ENCODE data around the gene LRRC47.

The LRRC47 gene

DNA sequence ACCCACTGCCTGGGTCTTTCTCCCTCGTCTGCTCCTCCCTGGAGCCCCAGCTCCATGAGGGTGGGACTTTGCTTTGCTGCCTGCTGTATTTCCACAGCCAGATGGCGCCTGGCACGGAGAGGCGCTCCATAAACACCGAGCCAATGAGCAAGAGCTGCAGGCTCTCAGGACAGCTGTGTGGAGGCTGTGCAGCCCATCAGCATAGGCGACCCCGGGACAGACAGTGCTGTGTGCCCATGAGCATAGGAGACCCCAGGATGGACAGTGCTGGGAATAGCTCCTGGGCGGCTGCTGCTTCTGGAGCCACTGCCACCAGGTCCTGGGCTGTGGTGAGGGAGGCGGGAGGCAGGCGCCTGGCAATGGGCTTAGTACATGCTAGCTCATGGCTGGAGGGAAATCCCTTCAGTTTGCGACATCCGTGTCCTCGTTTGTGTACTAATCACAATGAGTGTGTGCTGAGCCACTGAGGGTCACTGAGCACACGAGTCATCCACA, 31.6 kb upstream of the LRRC47 start:
- Histone ChIP-seq H3K4me1 (ENCODE audit: control insufficient read depth in 5 of 5, insufficient read depth in 5 of 5, low read length in 5 of 5) (peaks cover 0 to 2% (median 0%) of the 10 kb centered on the region in 5 donors), H3K27me3 (ENCODE audit: control insufficient read depth in 5 of 5, insufficient read depth in 4 of 5, low read length in 5 of 5) (no peaks in the 10 kb centered on the region), H3K27ac (ENCODE audit: low read depth, low read length) (no peak overlapping the region), H3K9me3 (ENCODE audit: control insufficient read depth in 5 of 5, low read length in 5 of 5) (no peaks in the 10 kb centered on the region), H3K4me3 (ENCODE audit: low read depth in 1 of 5, low read length in 5 of 5) (no peak overlapping the region), H3K9ac (ENCODE audit: low read length in 5 of 5) (no peak overlapping the region), H3K36me3 (ENCODE audit: control insufficient read depth in 5 of 5, insufficient read depth in 5 of 5, low read length in 5 of 5) (peaks cover 13 to 92% (median 86%) of the 10 kb centered on the region in 5 donors)

DNA sequence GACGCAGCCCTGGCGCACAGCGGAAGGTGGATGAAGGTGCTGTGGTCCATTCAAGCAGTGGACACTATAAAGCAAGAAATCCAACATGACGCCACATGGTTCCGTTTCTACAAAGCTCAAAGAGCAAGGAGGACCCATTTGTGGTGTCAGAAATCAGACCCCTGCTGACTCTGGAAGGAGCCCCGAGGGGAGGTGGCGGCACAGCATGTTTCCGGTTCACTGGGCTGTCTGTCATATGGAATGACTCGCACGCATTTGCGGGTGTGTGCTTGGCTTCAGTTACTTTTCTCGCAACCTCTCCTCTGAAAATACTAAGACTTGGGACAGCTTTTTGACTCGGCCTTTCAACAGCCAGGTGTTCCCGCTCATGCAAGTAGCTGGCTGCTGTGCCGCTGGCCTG, 29.1 kb upstream of the LRRC47 start:
- Histone ChIP-seq H3K4me1 (ENCODE audit: control insufficient read depth in 5 of 5, insufficient read depth in 5 of 5, low read length in 5 of 5) (peaks cover 0 to 2% (median 0%) of the 10 kb centered on the region in 5 donors), H3K9me3 (ENCODE audit: control insufficient read depth in 5 of 5, low read length in 5 of 5) (no peaks in the 10 kb centered on the region), H3K27ac (ENCODE audit: low read depth, low read length) (no peak overlapping the region), H3K9ac (ENCODE audit: low read length in 5 of 5) (no peak overlapping the region), H3K27me3 (ENCODE audit: control insufficient read depth in 5 of 5, insufficient read depth in 4 of 5, low read length in 5 of 5) (no peaks in the 10 kb centered on the region), H3K36me3 (ENCODE audit: control insufficient read depth in 5 of 5, insufficient read depth in 5 of 5, low read length in 5 of 5) (peaks cover 3 to 94% (median 90%) of the 10 kb centered on the region in 5 donors), H3K4me3 (ENCODE audit: low read depth in 1 of 5, low read length in 5 of 5) (no peak overlapping the region)

DNA sequence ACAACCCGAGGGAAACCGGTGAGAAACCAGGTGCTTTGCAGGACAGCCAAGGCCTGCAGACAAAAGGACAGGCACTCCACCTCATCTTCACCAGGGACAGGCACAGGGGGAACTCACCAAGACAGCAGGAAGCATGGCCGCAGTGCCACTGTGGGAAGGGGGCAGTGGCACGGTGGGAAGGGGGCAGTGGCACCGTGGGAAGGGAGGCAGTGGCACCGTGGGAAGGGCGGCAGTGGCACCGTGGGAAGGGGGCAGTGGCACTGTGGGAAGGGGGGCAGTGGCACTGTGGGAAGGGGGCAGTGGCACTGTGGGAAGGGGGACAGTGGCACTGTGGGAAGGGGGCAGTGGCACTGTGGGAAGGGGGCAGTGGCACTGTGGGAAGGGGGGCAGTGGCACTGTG, 28.4 kb upstream of the LRRC47 start:
- Histone ChIP-seq H3K36me3 (ENCODE audit: control insufficient read depth in 5 of 5, insufficient read depth in 5 of 5, low read length in 5 of 5) (peaks cover 6 to 94% (median 90%) of the 10 kb centered on the region in 5 donors), H3K27me3 (ENCODE audit: control insufficient read depth in 5 of 5, insufficient read depth in 4 of 5, low read length in 5 of 5) (no peaks in the 10 kb centered on the region), H3K4me1 (ENCODE audit: control insufficient read depth in 5 of 5, insufficient read depth in 5 of 5, low read length in 5 of 5) (peaks cover 0 to 2% (median 0%) of the 10 kb centered on the region in 5 donors)

DNA sequence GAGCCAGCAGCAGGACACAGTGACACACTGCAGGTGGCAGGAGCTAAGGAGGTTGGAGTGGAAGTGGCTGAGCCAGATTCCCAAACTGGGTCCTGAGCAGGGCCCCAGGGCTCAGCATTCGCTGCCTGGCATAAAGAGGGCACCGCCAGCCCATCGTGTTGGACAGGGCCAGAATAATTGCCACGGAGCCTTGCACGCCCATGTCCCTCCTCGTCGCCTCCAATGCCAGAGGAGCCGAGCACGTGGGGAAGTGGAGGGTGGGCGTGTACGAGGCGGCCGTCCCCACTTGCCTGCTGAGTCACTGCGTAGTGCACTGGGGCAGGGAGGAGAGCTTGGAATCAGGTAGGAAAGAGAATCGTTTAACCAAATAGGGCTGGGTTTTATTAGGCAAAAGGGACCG, 26.1 kb upstream of the LRRC47 start:
- peaks cover 3 to 87% (median 78%) of the 10 kb centered on the region in 5 donors for H3K36me3 ChIP-seq (ENCODE audit: control insufficient read depth in 5 of 5, insufficient read depth in 5 of 5, low read length in 5 of 5)
- no peak overlapping the region for H3K27ac ChIP-seq (ENCODE audit: low read depth, low read length)
- H3K9me3 ChIP-seq (ENCODE audit: control insufficient read depth in 5 of 5, low read length in 5 of 5), result no peaks in the 10 kb centered on the region
- no peak overlapping the region for H3K9ac ChIP-seq (ENCODE audit: low read length in 5 of 5)
- H3K27me3 ChIP-seq (ENCODE audit: control insufficient read depth in 5 of 5, insufficient read depth in 4 of 5, low read length in 5 of 5), result no peaks in the 10 kb centered on the region
- no peak overlapping the region for H3K4me3 ChIP-seq (ENCODE audit: low read depth in 1 of 5, low read length in 5 of 5)
- no peaks in the 10 kb centered on the region for H3K4me1 ChIP-seq (ENCODE audit: control insufficient read depth in 5 of 5, insufficient read depth in 5 of 5, low read length in 5 of 5)

More for the DNA sequence above, 28.4 kb upstream of the LRRC47 start:
- no peak overlapping the region for H3K9ac ChIP-seq (ENCODE audit: low read length in 5 of 5)
- no peak overlapping the region for H3K4me3 ChIP-seq (ENCODE audit: low read depth in 1 of 5, low read length in 5 of 5)
- no peaks in the 10 kb centered on the region for H3K9me3 ChIP-seq (ENCODE audit: control insufficient read depth in 5 of 5, low read length in 5 of 5)
- no peak overlapping the region for H3K27ac ChIP-seq (ENCODE audit: low read depth, low read length)

DNA sequence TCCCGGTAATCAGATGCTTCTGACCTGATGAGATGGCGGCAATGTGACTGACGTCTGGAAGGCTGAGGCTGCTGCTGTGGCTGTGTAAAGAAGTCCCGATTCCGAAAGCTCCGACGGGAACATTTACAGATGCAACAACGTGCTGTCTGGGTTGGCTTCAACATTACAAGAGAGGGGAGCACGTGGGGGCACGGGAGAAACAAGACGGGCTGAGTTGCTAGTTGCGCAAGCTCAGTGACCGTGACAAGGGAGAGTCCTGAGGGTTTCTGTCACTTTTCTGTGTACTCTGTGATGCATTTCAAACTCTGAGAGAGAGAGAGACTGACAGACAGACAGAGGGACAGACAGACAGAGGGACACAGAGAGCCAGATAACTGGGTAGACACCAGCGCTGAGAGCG, 25.6 kb upstream of the LRRC47 start:
- no peak overlapping the region for H3K4me3 ChIP-seq (ENCODE audit: low read depth in 1 of 5, low read length in 5 of 5)
- no peak overlapping the region for H3K9ac ChIP-seq (ENCODE audit: low read length in 5 of 5)
- peaks cover 3 to 84% (median 74%) of the 10 kb centered on the region in 5 donors for H3K36me3 ChIP-seq (ENCODE audit: control insufficient read depth in 5 of 5, insufficient read depth in 5 of 5, low read length in 5 of 5)
- no peaks in the 10 kb centered on the region for H3K9me3 ChIP-seq (ENCODE audit: control insufficient read depth in 5 of 5, low read length in 5 of 5)
- no peaks in the 10 kb centered on the region for H3K4me1 ChIP-seq (ENCODE audit: control insufficient read depth in 5 of 5, insufficient read depth in 5 of 5, low read length in 5 of 5)
- no peak overlapping the region for H3K27ac ChIP-seq (ENCODE audit: low read depth, low read length)
- no peaks in the 10 kb centered on the region for H3K27me3 ChIP-seq (ENCODE audit: control insufficient read depth in 5 of 5, insufficient read depth in 4 of 5, low read length in 5 of 5)

DNA sequence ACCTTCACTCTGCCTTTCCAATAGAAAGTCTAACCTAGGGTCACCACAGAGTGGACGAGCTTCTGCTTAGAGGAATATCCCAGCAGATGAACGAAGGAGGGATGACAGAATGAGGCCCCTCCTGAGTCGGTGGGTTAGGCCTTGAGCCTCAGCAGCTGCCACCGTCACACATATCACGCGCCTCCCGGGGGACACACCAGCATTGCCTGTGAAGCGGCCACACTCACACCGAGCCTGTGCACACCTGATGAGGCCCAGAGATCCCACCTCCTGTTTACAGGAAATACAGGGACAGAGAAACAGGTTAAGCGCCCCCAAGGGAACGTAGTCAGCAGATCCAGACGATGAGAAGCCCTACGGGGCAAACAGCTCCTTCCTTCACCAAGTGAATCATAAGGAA, 25.1 kb upstream of the LRRC47 start:
- Histone ChIP-seq H3K27me3 (ENCODE audit: control insufficient read depth in 5 of 5, insufficient read depth in 4 of 5, low read length in 5 of 5) (no peaks in the 10 kb centered on the region), H3K4me1 (ENCODE audit: control insufficient read depth in 5 of 5, insufficient read depth in 5 of 5, low read length in 5 of 5) (no peaks in the 10 kb centered on the region), H3K9ac (ENCODE audit: low read length in 5 of 5) (no peak overlapping the region), H3K4me3 (ENCODE audit: low read depth in 1 of 5, low read length in 5 of 5) (no peak overlapping the region), H3K9me3 (ENCODE audit: control insufficient read depth in 5 of 5, low read length in 5 of 5) (no peaks in the 10 kb centered on the region), H3K36me3 (ENCODE audit: control insufficient read depth in 5 of 5, insufficient read depth in 5 of 5, low read length in 5 of 5) (peaks cover 3 to 84% (median 74%) of the 10 kb centered on the region in 5 donors), H3K27ac (ENCODE audit: low read depth, low read length) (no peak overlapping the region)

DNA sequence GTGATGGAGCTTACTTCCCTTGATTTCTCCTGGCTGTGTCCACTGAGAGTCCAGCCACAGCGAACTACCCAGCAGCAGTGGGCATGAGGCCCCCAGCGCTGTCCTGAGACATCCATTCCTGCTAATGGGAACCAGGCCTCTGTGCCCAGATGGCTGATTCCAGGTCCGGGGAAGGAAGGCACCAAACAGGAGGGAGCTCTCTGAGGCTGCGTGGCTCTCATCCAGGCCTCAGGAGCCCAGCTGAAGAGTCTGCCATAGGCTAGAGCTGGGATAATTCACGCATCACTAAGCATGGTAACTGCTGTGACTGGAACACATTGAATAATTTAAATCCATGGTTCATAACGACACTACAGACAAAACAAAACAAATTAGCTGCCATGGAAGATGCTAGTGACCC, 24.7 kb upstream of the LRRC47 start:
- no peak overlapping the region for H3K9ac ChIP-seq (ENCODE audit: low read length in 5 of 5)

DNA sequence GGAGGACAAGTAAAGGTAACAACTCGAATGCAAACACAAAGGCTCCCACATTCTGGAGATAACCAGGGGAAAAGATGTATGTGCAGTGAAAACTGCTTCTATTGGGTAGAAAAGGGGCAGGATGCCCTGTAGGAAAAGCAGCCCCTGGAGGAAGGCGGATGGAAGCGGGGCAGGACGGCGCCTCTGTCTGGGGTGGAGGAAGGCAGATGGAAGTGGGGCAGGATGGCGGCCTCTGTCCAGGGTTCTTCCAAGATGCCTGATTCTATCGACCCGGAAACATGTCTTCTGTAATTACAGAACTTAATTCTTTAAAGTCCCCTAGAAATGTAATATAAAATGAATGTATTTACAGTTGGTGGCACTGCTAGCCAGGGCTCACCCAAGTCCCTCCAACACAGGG, 24.0 kb upstream of the LRRC47 start:
- H3K36me3 ChIP-seq (ENCODE audit: control insufficient read depth in 5 of 5, insufficient read depth in 5 of 5, low read length in 5 of 5), result peaks cover 3 to 84% (median 73%) of the 10 kb centered on the region in 5 donors
- H3K9me3 ChIP-seq (ENCODE audit: control insufficient read depth in 5 of 5, low read length in 5 of 5), result no peaks in the 10 kb centered on the region
- H3K27ac ChIP-seq (ENCODE audit: low read depth, low read length), result no peak overlapping the region
- no peak overlapping the region for H3K9ac ChIP-seq (ENCODE audit: low read length in 5 of 5)
- H3K27me3 ChIP-seq (ENCODE audit: control insufficient read depth in 5 of 5, insufficient read depth in 4 of 5, low read length in 5 of 5), result no peaks in the 10 kb centered on the region
- H3K4me1 ChIP-seq (ENCODE audit: control insufficient read depth in 5 of 5, insufficient read depth in 5 of 5, low read length in 5 of 5), result no peaks in the 10 kb centered on the region
- no peak overlapping the region for H3K4me3 ChIP-seq (ENCODE audit: low read depth in 1 of 5, low read length in 5 of 5)

More for the DNA sequence above, 24.7 kb upstream of the LRRC47 start:
- Histone ChIP-seq H3K27me3 (ENCODE audit: control insufficient read depth in 5 of 5, insufficient read depth in 4 of 5, low read length in 5 of 5) (no peaks in the 10 kb centered on the region), H3K36me3 (ENCODE audit: control insufficient read depth in 5 of 5, insufficient read depth in 5 of 5, low read length in 5 of 5) (peaks cover 3 to 84% (median 74%) of the 10 kb centered on the region in 5 donors), H3K27ac (ENCODE audit: low read depth, low read length) (no peak overlapping the region), H3K9me3 (ENCODE audit: control insufficient read depth in 5 of 5, low read length in 5 of 5) (no peaks in the 10 kb centered on the region), H3K4me1 (ENCODE audit: control insufficient read depth in 5 of 5, insufficient read depth in 5 of 5, low read length in 5 of 5) (no peaks in the 10 kb centered on the region), H3K4me3 (ENCODE audit: low read depth in 1 of 5, low read length in 5 of 5) (no peak overlapping the region)

DNA sequence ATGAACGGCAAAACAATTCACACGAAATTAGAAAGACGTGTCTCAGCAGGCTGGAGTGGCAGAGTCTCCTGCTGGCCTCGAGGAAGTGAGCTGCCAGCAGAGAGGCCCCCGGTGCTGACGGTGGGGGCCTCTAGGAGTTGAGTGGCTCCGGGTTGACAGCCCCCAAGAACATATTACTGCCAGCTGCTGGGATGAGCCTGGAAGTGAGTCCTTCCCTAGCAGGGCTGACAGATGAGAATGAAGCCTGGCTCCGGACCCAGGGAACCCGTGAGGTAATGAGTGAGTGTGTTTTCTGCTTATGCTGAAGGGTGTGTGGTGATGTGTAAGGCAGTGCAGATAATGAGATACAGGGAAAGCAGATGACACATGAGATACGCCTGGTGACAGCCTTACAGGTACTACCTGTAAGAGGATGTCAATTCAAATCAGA, 23.5 kb upstream of the LRRC47 start:
- Histone ChIP-seq H3K27ac (ENCODE audit: low read depth, low read length) (no peak overlapping the region), H3K4me1 (ENCODE audit: control insufficient read depth in 5 of 5, insufficient read depth in 5 of 5, low read length in 5 of 5) (no peaks in the 10 kb centered on the region), H3K9ac (ENCODE audit: low read length in 5 of 5) (no peak overlapping the region), H3K9me3 (ENCODE audit: control insufficient read depth in 5 of 5, low read length in 5 of 5) (no peaks in the 10 kb centered on the region), H3K36me3 (ENCODE audit: control insufficient read depth in 5 of 5, insufficient read depth in 5 of 5, low read length in 5 of 5) (peaks cover 3 to 85% (median 75%) of the 10 kb centered on the region in 5 donors), H3K4me3 (ENCODE audit: low read depth in 1 of 5, low read length in 5 of 5) (no peak overlapping the region), H3K27me3 (ENCODE audit: control insufficient read depth in 5 of 5, insufficient read depth in 4 of 5, low read length in 5 of 5) (no peaks in the 10 kb centered on the region)

DNA sequence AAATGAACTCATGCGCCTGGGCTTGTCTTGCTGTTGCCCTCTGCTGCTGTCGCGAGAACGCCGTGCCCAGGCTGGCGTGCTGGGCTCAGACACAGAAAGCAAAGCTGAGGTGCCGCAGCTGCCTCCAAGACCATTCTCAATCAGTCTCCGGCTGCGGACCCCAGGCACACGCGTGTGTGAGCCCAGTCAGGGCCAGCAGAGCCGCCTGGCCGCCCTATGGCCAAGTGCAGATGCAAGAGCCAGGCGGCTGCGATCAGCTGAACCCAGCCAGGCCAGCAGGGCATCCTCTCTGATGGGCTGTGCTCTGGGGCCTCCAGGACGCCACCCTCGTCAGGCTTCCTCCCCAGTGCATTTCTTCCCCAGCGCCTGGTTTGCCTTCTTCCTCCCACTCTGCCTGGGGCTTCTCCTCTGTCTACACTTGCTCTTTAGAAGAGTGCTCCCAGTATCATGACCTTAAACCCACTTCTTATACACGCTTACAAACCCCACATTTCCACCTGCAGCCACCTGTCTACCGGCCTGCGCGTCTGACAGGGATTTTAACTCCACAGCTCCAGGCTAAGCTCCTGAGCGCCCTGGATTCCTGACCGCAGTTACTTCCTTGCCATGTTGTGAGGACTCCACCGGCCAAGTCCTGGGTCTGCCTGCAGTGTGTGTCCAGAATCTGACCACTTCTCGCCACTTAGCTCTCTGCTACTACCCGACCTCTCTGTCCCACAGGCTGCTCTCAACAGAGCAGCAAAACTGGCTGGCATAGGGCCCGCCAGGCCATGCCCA, 21.7 kb upstream of the LRRC47 start:
- no peak overlapping the region for H3K9ac ChIP-seq (ENCODE audit: low read length in 5 of 5)
- H3K27ac ChIP-seq (ENCODE audit: low read depth, low read length), result no peak overlapping the region
- H3K9me3 ChIP-seq (ENCODE audit: control insufficient read depth in 5 of 5, low read length in 5 of 5), result no peaks in the 10 kb centered on the region
- peaks cover 3 to 80% (median 70%) of the 10 kb centered on the region in 5 donors for H3K36me3 ChIP-seq (ENCODE audit: control insufficient read depth in 5 of 5, insufficient read depth in 5 of 5, low read length in 5 of 5)
- H3K4me3 ChIP-seq (ENCODE audit: low read depth in 1 of 5, low read length in 5 of 5), result no peak overlapping the region
- no peaks in the 10 kb centered on the region for H3K4me1 ChIP-seq (ENCODE audit: control insufficient read depth in 5 of 5, insufficient read depth in 5 of 5, low read length in 5 of 5)
- H3K27me3 ChIP-seq (ENCODE audit: control insufficient read depth in 5 of 5, insufficient read depth in 4 of 5, low read length in 5 of 5), result no peaks in the 10 kb centered on the region

All from subcutaneous abdominal adipose tissue (tissue), 5 donors.